SHP77 treated with DMSO at 0.1 percent for 48 hours (cell line): Measurements from ENCODE around the gene RHBDD1.

Source experiments
- DNase-seq: peaks from one replicate; lab custom pipeline; 2025; lab: John Stamatoyannopoulos, UW

Gene RHBDD1

GRCh38 chr2:226916669-226917068 is 80.8 kb downstream of the RHBDD1 start:
- no peak for DNase-seq

GRCh38 chr2:226932443-226932842 is 96.6 kb downstream of the RHBDD1 start:
- no peak for DNase-seq

- DNase-seq: peak; percentile 11
Observed at GRCh38 chr2:226934546-226935201, 98.8 kb downstream of the RHBDD1 start.

- DNase-seq: no peak
Observed at GRCh38 chr2:226943862-226944620, 108.2 kb downstream of the RHBDD1 start.

GRCh38 chr2:226953206-226953605 is 117.4 kb downstream of the RHBDD1 start:
- no peak for DNase-seq

- DNase-seq: no peak
Observed at GRCh38 chr2:226953826-226954225, 118.0 kb downstream of the RHBDD1 start.

GRCh38 chr2:226956659-226957058 is 120.8 kb downstream of the RHBDD1 start:
- no peak for DNase-seq

- no peak for DNase-seq
Observed at GRCh38 chr2:226959418-226959817, 123.6 kb downstream of the RHBDD1 start.

GRCh38 chr2:226962176-226962773 is 126.4 kb downstream of the RHBDD1 start:
- DNase-seq: no peak

GRCh38 chr2:226963528-226963927 is 127.7 kb downstream of the RHBDD1 start:
- DNase-seq: no peak

GRCh38 chr2:226965376-226965775 is 129.5 kb downstream of the RHBDD1 start:
- DNase-seq: no peak

GRCh38 chr2:226969417-226970080 is 133.7 kb downstream of the RHBDD1 start:
- DNase-seq: no peak

- no peak for DNase-seq
Observed at GRCh38 chr2:226970362-226970761, 134.5 kb downstream of the RHBDD1 start.

GRCh38 chr2:226971084-226971483 is 135.2 kb downstream of the RHBDD1 start:
- DNase-seq: no peak

- no peak for DNase-seq
Observed at GRCh38 chr2:226971770-226972169, 135.9 kb downstream of the RHBDD1 start.

- DNase-seq: no peak
Observed at GRCh38 chr2:226973816-226974215, 138.0 kb downstream of the RHBDD1 start.

GRCh38 chr2:226977775-226978190 is 141.9 kb downstream of the RHBDD1 start:
- DNase-seq: no peak

GRCh38 chr2:226978300-226978699 is 142.4 kb downstream of the RHBDD1 start:
- DNase-seq: no peak

- DNase-seq: no peak
Observed at GRCh38 chr2:226979004-226979403, 143.2 kb downstream of the RHBDD1 start.

- no peak for DNase-seq
Observed at GRCh38 chr2:226981791-226982326, 146.0 kb downstream of the RHBDD1 start.

GRCh38 chr2:226983895-226984749 is 148.3 kb downstream of the RHBDD1 start:
- DNase-seq: no peak
